Thoracic aorta (tissue), 2 donors: ENCODE data around the gene MN1. TPM values are rescaled to one million over a fixed set of nuclear protein-coding genes. Genes with fewer than 3 reads are reported as not detected.

Experiments
- ATAC-seq: fragments of 150-250 bp; one replicate; pipeline ENCODE4 v1.8.0; 2017; ENCODE audit warnings: low read depth; ENCODE audit not compliant: insufficient number of reproducible peaks, low FRiP score
- DNase-seq: peaks from one replicate; pipeline ENCODE4 v3.0.0-alpha.2; 2020; ENCODE audit warnings: low spot score
- H3K27ac ChIP-seq, 2 donors: fragments of 200-600 bp; sonication (generic); 1 replicate in 1 of 2; 2 replicates in 1 of 2; pipeline ENCODE4 v1.5.1; 2016; ENCODE audit warnings: mild to moderate bottlenecking in 2 of 2, moderate library complexity in 2 of 2
- H3K27me3 ChIP-seq: fragments of 200-600 bp; sonication (generic); replicated peaks from 2 replicates; pipeline ENCODE4 v1.6.0; 2016; ENCODE audit warnings: mild to moderate bottlenecking; ENCODE audit not compliant: insufficient read depth
- H3K36me3 ChIP-seq: fragments of 200-600 bp; sonication (generic); one replicate; pipeline ENCODE4 v1.5.1; 2016
- H3K4me1 ChIP-seq, 2 donors: fragments of 200-600 bp; sonication (generic); 1 replicate in 1 of 2; 2 replicates in 1 of 2; pipeline versions ENCODE4 v1.5.1 to v1.6.0; 2016; ENCODE audit warnings: low read depth in 2 of 2, mild to moderate bottlenecking in 1 of 2; ENCODE audit not compliant: control insufficient read depth in 1 of 2
- H3K4me3 ChIP-seq: fragments of 200-600 bp; sonication (generic); 2 replicates; pipeline ENCODE4 v1.5.1; 2016; ENCODE audit warnings: mild to moderate bottlenecking
- H3K9me3 ChIP-seq: fragments of 200-600 bp; sonication (generic); 2 replicates; pipeline ENCODE4 v1.5.1; 2016
- total RNA-seq, 2 donors: library from RNA; depleted of rRNA; stranded (reverse); fragments of >200 nt; gene quantifications; one replicate each; pipeline versions ENCODE4 v1.1.0 to v1.2.3, GENCODE V29; 2016
- TF ChIP-seq, protein P1 (sequence below): fragments of 200-600 bp; sonication (generic); IDR thresholded peaks from one replicate; pipeline ENCODE4 v1.5.1; 2019; ENCODE audit warnings: antibody characterized with exemption

MN1 gene
- total RNA-seq, 2 donors from 2014 or later: 30.1 to 39.8 TPM

DNA sequence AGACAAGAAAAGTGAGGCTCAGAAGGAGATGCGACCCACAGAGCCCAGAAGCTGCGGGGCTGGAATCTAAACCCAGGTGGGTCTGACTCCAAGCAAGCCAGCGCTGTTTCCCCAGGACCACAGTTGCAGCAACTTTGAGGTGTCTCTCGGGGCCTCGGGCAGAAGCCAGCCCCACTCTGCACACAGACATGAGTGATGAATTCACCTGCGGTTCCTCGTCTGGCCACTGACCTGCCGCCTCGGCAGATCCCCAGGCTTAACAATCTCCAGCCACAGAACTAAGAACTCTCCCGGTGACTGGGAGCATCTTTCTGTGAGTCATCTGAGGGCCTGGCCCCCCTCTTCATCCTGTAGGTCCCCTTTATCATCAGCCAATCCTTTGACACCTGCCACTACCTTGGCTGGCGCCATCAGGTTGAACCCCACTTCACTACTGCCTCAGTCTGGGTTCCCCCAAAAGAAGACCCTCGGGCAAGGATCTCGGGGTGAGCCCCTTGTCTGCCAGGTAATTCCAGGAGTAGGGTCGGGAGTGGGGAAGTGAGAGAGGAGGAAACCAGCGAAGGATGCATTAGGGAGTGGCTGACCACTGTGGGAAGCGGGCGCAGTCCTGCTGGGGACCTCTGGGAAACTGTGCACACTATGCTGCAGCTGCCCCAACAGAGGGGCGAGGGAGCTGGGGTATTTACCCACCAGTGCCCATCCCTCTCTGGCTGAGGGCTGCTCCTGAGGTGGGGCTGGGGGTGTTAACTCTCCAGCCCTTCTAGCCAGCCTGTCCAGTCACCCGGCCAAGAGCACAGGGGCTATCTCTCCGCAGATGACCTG is 33.0 kb upstream of the MN1 start:
- Histone ChIP-seq H3K36me3 (no peaks in the 10 kb centered on the region), H3K4me1 (no peaks in the 10 kb centered on the region), H3K9me3 (no peaks in the 10 kb centered on the region), H3K27me3 (no peaks in the 10 kb centered on the region), H3K4me3 (no peak overlapping the region), H3K27ac (no peak overlapping the region)
- DNase-seq (no peak), ATAC-seq (no peak)
- TF ChIP-seq, protein P1, sequence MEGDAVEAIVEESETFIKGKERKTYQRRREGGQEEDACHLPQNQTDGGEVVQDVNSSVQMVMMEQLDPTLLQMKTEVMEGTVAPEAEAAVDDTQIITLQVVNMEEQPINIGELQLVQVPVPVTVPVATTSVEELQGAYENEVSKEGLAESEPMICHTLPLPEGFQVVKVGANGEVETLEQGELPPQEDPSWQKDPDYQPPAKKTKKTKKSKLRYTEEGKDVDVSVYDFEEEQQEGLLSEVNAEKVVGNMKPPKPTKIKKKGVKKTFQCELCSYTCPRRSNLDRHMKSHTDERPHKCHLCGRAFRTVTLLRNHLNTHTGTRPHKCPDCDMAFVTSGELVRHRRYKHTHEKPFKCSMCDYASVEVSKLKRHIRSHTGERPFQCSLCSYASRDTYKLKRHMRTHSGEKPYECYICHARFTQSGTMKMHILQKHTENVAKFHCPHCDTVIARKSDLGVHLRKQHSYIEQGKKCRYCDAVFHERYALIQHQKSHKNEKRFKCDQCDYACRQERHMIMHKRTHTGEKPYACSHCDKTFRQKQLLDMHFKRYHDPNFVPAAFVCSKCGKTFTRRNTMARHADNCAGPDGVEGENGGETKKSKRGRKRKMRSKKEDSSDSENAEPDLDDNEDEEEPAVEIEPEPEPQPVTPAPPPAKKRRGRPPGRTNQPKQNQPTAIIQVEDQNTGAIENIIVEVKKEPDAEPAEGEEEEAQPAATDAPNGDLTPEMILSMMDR: no peak

DNA sequence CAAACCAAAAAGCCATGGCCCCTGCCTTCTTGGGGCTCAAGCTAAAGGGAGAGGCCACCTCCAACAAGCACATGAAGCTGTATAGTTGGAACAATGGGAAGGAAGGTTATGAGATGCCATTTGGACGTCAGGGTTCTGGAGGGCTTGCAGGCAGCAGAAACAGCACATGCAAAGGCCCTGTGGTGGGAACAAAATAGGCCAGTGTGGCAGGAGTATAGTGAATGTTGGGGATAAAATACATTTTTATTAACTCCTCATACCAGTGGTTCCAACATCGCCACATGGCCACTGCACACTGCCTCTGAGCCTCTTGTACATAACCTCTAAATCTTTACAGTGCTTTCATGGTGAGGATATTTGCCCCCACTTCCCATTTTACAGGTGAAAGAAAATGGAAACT is 32.2 kb upstream of the MN1 start:
- TF ChIP-seq, protein P1: no peak
- no peaks in the 10 kb centered on the region for H3K27me3 ChIP-seq
- no peak overlapping the region for H3K4me3 ChIP-seq
- ATAC-seq (no peak), DNase-seq (no peak)
- no peaks in the 10 kb centered on the region for H3K9me3 ChIP-seq
- no peaks in the 10 kb centered on the region for H3K36me3 ChIP-seq
- no peak overlapping the region for H3K27ac ChIP-seq
- H3K4me1 ChIP-seq: peaks cover 0 to 4% of the 10 kb centered on the region in 2 donors

DNA sequence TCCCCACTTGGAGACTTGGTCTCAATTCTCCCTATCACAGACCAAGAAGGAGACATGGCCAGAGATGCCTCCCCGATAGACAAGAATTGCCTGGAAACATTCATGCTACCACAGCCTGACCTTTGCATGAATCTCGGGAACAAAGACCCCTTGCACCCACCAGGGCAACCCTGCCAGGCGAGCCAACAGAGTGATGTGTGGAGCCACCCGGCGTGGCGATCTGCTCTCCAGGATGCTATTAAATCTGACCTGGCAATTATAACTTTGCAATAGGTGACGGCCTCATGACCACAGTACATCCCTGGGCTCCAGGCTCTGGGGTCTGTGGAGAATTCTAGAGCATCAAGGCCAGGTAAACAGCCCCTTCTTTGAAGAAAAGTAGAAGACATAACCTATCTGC is 31.1 kb upstream of the MN1 start:
- no peaks in the 10 kb centered on the region for H3K36me3 ChIP-seq
- DNase-seq: no peak
- H3K4me3 ChIP-seq: no peak overlapping the region
- H3K27ac ChIP-seq: no peak overlapping the region
- no peaks in the 10 kb centered on the region for H3K27me3 ChIP-seq
- TF ChIP-seq, protein P1: no peak
- no peaks in the 10 kb centered on the region for H3K9me3 ChIP-seq
- ATAC-seq: no peak
- peaks cover 5 to 16% of the 10 kb centered on the region in 2 donors for H3K4me1 ChIP-seq

DNA sequence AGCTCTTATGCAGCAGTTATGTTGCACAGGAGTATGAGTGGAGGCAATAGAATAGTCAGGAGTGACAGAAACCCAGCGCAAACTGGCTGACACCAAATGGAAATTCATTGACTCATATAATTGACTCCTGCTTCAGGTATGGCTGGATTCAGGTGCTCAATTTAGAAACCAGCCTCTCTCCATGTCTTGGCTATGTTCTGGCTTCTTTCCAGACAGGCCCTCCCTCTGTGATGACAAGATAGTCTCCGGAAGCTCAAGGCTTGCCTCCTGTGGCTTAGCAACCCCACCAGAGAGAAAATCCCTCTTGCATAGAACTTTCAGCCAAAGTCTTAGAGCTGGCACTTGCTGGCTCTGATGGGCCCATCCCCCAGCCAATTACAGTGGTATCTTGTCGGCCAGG is 28.1 kb upstream of the MN1 start:
- no peak for DNase-seq
- H3K27ac ChIP-seq: no peak overlapping the region

More for the DNA sequence above, 28.1 kb upstream of the MN1 start:
- TF ChIP-seq, protein P1: no peak
- Histone ChIP-seq H3K4me1 (peaks cover 5 to 32% of the 10 kb centered on the region in 2 donors), H3K4me3 (no peak overlapping the region), H3K9me3 (no peaks in the 10 kb centered on the region), H3K36me3 (no peaks in the 10 kb centered on the region), H3K27me3 (no peaks in the 10 kb centered on the region)
- ATAC-seq: no peak
